GF-D8 (cell line): ENCODE measurements around the gene COMMD3.

Experiments used
- DNase-seq: peaks from one replicate; lab custom pipeline; 2025; lab: John Stamatoyannopoulos, UW

COMMD3 gene

GRCh38 chr10:22366771-22367170, 50.6 kb downstream of the COMMD3 start:
- DNase-seq, result no peak

DNA sequence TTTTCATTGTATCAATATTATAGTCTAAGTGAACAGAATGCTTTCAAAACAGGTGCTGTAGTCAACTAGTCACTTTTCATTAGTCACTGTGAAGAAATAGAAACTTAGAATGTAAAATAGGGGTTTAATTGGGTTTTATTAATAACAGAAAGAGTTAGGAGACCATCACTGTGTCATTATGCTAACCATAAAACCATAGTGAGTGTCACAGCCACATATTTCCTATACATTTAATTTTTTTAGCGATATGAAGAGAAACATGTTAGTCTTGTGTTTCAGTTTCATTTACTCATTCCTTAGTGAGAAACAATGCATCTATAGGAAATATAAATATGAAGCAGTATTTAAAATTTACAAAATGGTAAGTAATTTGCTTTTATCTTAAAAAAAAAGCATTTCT, 51.3 kb downstream of the COMMD3 start:
- DNase-seq, result no peak

GRCh38 chr10:22368402-22368801, 52.2 kb downstream of the COMMD3 start:
- no peak for DNase-seq

DNA sequence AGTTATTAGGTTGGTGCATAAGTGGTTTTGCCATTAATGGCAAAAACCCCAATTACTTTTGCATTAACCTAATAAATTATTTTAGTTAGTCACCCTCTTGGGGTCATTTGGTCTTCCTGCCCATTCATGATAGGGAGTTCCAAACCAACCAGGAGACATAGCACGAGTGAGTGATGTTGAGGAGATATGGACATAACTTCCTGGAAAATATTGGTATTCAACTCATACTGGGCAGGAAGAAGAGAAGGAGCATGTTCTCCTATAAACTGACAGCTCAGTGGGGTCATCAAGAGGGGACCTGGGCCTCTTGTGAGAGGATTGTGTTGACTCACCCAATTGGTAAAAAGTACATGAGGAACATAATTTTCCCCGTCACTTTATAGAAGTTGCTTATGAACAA, 52.8 kb downstream of the COMMD3 start:
- no peak for DNase-seq

GRCh38 chr10:22369434-22370072, 53.4 kb downstream of the COMMD3 start:
- peak; percentile 13 for DNase-seq
